Measurements from ENCODE around the gene VANGL1. TPM values are rescaled to one million over a fixed set of nuclear protein-coding genes. Genes with fewer than 3 reads are reported as not detected.
A peak's percentile ranks its signal among the peaks of the same experiment; 100 is the strongest.
"Not testable (repeated sequence)": the region's sequence is repeated elsewhere in the genome, so short reads cannot be mapped to it uniquely, and the experiment has no call there.

VANGL1 gene
- total RNA-seq: 16.3 and 24.3 TPM in 2 replicates

- peak; percentile 77 for DNase-seq
These were observed at the start of gene VANGL1 for GRCh38 chr1:115641762-115642167. TSS of gene VANGL1 (plus strand) at chr1:115641970. CDS start at chr1:115651414, 9,444 bp downstream.

GRCh38 chr1:115592264-115592663 lies 49.5 kb upstream of the VANGL1 start:
- DNase-seq: no peak

- DNase-seq: no peak
These were observed 48.2 kb upstream of the VANGL1 start for GRCh38 chr1:115593365-115594259.

GRCh38 chr1:115594600-115594999 lies 47.2 kb upstream of the VANGL1 start:
- DNase-seq: no peak

GRCh38 chr1:115595279-115596079 lies 46.3 kb upstream of the VANGL1 start:
- DNase-seq: peak; percentile 88

- no peak for DNase-seq
These were observed 45.5 kb upstream of the VANGL1 start for GRCh38 chr1:115596080-115596780.

GRCh38 chr1:115604508-115604907 lies 37.3 kb upstream of the VANGL1 start:
- DNase-seq: no peak

- no peak for DNase-seq
These were observed 35.5 kb upstream of the VANGL1 start for GRCh38 chr1:115606305-115606704.

- no peak for DNase-seq
These were observed 32.7 kb upstream of the VANGL1 start for GRCh38 chr1:115609021-115609420.

GRCh38 chr1:115613767-115614166 lies 28.0 kb upstream of the VANGL1 start:
- no peak for DNase-seq

GRCh38 chr1:115620453-115620852 lies 21.3 kb upstream of the VANGL1 start:
- no peak for DNase-seq

GRCh38 chr1:115620950-115621349 lies 20.8 kb upstream of the VANGL1 start:
- no peak for DNase-seq

- DNase-seq: no peak
These were observed 16.9 kb upstream of the VANGL1 start for GRCh38 chr1:115624859-115625258.

- DNase-seq: no peak
These were observed 11.4 kb upstream of the VANGL1 start for GRCh38 chr1:115630342-115630741.

GRCh38 chr1:115632251-115633026 lies 9.3 kb upstream of the VANGL1 start:
- no peak for DNase-seq

GRCh38 chr1:115633606-115634005 lies 8.2 kb upstream of the VANGL1 start:
- DNase-seq: not testable (repeated sequence)

- DNase-seq: not testable (repeated sequence)
These were observed 4.5 kb upstream of the VANGL1 start for GRCh38 chr1:115637247-115637646.

- no peak for DNase-seq
These were observed 1.4 kb upstream of the VANGL1 start for GRCh38 chr1:115640384-115640783.

GRCh38 chr1:115642168-115643072 lies 650 bp downstream of the VANGL1 start:
- peak; percentile 54 for DNase-seq

- no peak for DNase-seq
These were observed 1.5 kb downstream of the VANGL1 start for GRCh38 chr1:115643225-115643624.

GRCh38 chr1:115643666-115644065 lies 1.9 kb downstream of the VANGL1 start:
- no peak for DNase-seq
